WTC11 (cell line): Measurements from ENCODE around the gene C10orf71. TPM values are rescaled to one million over a fixed set of nuclear protein-coding genes. Genes with fewer than 3 reads are reported as not detected.

Experiments used
- ATAC-seq: fragments of 200-7000 bp; cut with Tn5 transposase; 2 replicates; pipeline ENCODE4 v1.10.0; 2021; ENCODE audit warnings: mild to moderate bottlenecking, moderate library complexity
- CTCF ChIA-PET: fragments of 300-600 bp; sonication (Branson Sonifier 250); formaldehyde crosslinking; loops from one replicate; lab custom pipeline; 2021; ENCODE audit warnings: antibody characterized with exemption; lab: Charles Lee
- POLR2A ChIA-PET: fragments of 350-600 bp; sonication (Branson Sonifier 250); formaldehyde crosslinking; loops from one replicate; lab custom pipeline; 2021; ENCODE audit warnings: antibody characterized with exemption; lab: Charles Lee
- DNase-seq: peaks from one replicate; pipeline ENCODE4 v3.0.0; 2021; ENCODE audit warnings: low spot score
- H3K27ac Mint-ChIP-seq: 2 replicates; pipeline ENCODE4 v1.8.0; 2021; ENCODE audit warnings: mixed read lengths
- H3K27me3 Mint-ChIP-seq: 2 replicates; pipeline ENCODE4 v1.8.0; 2021; ENCODE audit warnings: low read depth, mild to moderate bottlenecking, moderate library complexity, mixed read lengths
- H3K36me3 Mint-ChIP-seq: 2 replicates; pipeline ENCODE4 v1.8.0; 2021; ENCODE audit warnings: mixed read lengths
- H3K4me1 Mint-ChIP-seq: 2 replicates; pipeline ENCODE4 v1.8.0; 2022; ENCODE audit warnings: mixed read lengths
- H3K4me3 Mint-ChIP-seq: 2 replicates; pipeline ENCODE4 v1.8.0; 2021; ENCODE audit warnings: mild to moderate bottlenecking, moderate library complexity, mixed read lengths
- H3K9me3 Mint-ChIP-seq: 2 replicates; pipeline ENCODE4 v1.8.0; 2021; ENCODE audit warnings: mixed read lengths
- CREB1 ChIP-seq: sonication (generic); formaldehyde crosslinking; IDR thresholded peaks from 2 replicates; pipeline ENCODE4 v1.8.0; 2023; ENCODE audit warnings: mild to moderate bottlenecking, missing genetic modification reagents
- CREM ChIP-seq: sonication (generic); formaldehyde crosslinking; IDR thresholded peaks from 2 replicates; pipeline ENCODE4 v1.8.1; 2022; ENCODE audit warnings: mild to moderate bottlenecking, missing genetic modification reagents, moderate library complexity
- EMX1 ChIP-seq: fragments of 250-450 bp; sonication (Bioruptor Pico); IDR thresholded peaks from 2 replicates; pipeline ENCODE4 v1.8.0; 2021; ENCODE audit warnings: mild to moderate bottlenecking
- ETV6 ChIP-seq: sonication (generic); formaldehyde crosslinking; IDR thresholded peaks from 2 replicates; pipeline ENCODE4 v1.8.1; 2022; ENCODE audit warnings: mild to moderate bottlenecking, missing genetic modification reagents
- GABPB1 ChIP-seq: sonication (generic); formaldehyde crosslinking; IDR thresholded peaks from 2 replicates; pipeline ENCODE4 v1.8.1; 2023; ENCODE audit warnings: mild to moderate bottlenecking, missing genetic modification reagents
- IRF2 ChIP-seq: sonication (generic); formaldehyde crosslinking; IDR thresholded peaks from 2 replicates; pipeline ENCODE4 v1.8.0; 2022; ENCODE audit warnings: low read depth, missing genetic modification reagents, borderline replicate concordance
- NR1H2 ChIP-seq: sonication (generic); formaldehyde crosslinking; IDR thresholded peaks from 2 replicates; pipeline ENCODE4 v1.9.0; 2021; ENCODE audit warnings: mild to moderate bottlenecking, moderate library complexity, missing genetic modification reagents
- PRRX2 ChIP-seq: fragments of 250-450 bp; sonication (Bioruptor Pico); IDR thresholded peaks from 2 replicates; pipeline ENCODE4 v1.8.0; 2021; ENCODE audit warnings: mild to moderate bottlenecking
- SMAD3 ChIP-seq: sonication (generic); formaldehyde crosslinking; IDR thresholded peaks from 2 replicates; pipeline ENCODE4 v1.8.0; 2022; ENCODE audit warnings: missing genetic modification reagents, mild to moderate bottlenecking, borderline replicate concordance
- SMAD4 ChIP-seq: sonication (generic); formaldehyde crosslinking; IDR thresholded peaks from 2 replicates; pipeline ENCODE4 v1.8.0; 2022; ENCODE audit warnings: mild to moderate bottlenecking, missing genetic modification reagents
- SOX15 ChIP-seq: fragments of 250-450 bp; sonication (Bioruptor Pico); IDR thresholded peaks from 2 replicates; pipeline ENCODE4 v1.9.0; 2021; ENCODE audit warnings: mild to moderate bottlenecking
- USF1 ChIP-seq: sonication (generic); formaldehyde crosslinking; IDR thresholded peaks from 2 replicates; pipeline ENCODE4 v1.8.0; 2022; ENCODE audit warnings: mild to moderate bottlenecking, missing genetic modification reagents
- ZNF138 ChIP-seq: sonication (generic); formaldehyde crosslinking; conservative IDR thresholded peaks from 2 replicates; pipeline ENCODE4 v1.8.1; 2022; ENCODE audit warnings: mild to moderate bottlenecking, moderate library complexity, missing genetic modification reagents
- ZNF263 ChIP-seq: sonication (generic); formaldehyde crosslinking; IDR thresholded peaks from 2 replicates; pipeline ENCODE4 v1.8.1; 2022; ENCODE audit warnings: low read depth, mild to moderate bottlenecking, moderate library complexity, missing genetic modification reagents
- ZNF423 ChIP-seq: fragments of 250-450 bp; sonication (Bioruptor Pico); IDR thresholded peaks from 2 replicates; pipeline ENCODE4 v2.1.2; 2022; ENCODE audit warnings: mild to moderate bottlenecking, moderate library complexity
- ZNF425 ChIP-seq: fragments of 250-450 bp; sonication (Bioruptor Pico); conservative IDR thresholded peaks from 2 replicates; pipeline ENCODE4 v1.9.0; 2021; ENCODE audit warnings: mild to moderate bottlenecking
- ZNF512 ChIP-seq: sonication (generic); formaldehyde crosslinking; IDR thresholded peaks from 2 replicates; pipeline ENCODE4 v1.8.1; 2022; ENCODE audit warnings: missing genetic modification reagents, borderline replicate concordance
- ZNF671 ChIP-seq: fragments of 250-450 bp; sonication (Bioruptor Pico); IDR thresholded peaks from 2 replicates; pipeline ENCODE4 v1.8.0; 2021; ENCODE audit warnings: mild to moderate bottlenecking
- total RNA-seq: library from RNA; stranded (reverse); gene quantifications from 3 replicates; pipeline ENCODE4 v1.2.3, GENCODE V29; 2021
- TF ChIP-seq, protein P1 (sequence below): sonication (generic); formaldehyde crosslinking; IDR thresholded peaks from 2 replicates; pipeline ENCODE4 v1.8.0; 2022; ENCODE audit warnings: mild to moderate bottlenecking, missing genetic modification reagents
- TF ChIP-seq, protein P2 (sequence below): sonication (generic); formaldehyde crosslinking; IDR thresholded peaks from 2 replicates; pipeline ENCODE4 v1.8.0; 2022; ENCODE audit warnings: mild to moderate bottlenecking, missing genetic modification reagents

The C10orf71 gene
- total RNA-seq, 1 experiment from 2014 or later = not detected

DNA sequence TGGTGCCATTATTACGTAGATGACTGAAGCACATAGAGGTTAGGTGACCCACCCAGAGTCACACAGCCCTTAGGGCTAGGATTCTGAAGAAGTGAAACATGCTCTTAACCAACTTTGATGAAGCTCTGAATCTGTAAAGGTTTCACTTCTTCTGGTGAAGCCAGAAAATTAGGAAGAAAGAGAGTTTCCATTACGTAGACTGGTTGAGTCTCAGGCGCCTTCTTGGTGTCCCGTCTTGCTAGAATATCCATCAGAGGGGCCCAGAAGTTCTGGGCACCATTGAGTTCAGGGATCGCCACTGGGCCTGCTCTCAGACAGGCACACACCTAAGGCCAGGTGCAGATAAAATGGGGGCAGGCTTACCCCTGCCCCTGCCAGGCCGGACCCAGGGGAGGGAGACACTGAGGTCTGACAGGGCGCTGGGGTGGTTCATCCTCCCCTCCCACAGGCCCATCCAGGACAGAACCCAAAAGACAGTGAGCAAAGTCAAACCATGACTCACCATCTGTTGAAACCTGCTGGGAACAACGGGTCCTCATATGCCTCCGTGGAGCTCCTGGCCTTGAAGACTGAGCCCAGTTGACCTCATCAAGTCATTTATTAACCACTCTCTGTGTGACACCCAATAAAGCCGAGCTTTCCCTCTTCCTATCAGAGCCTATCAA, 63.8 kb downstream of the C10orf71 start:
- Mint-ChIP-seq H3K36me3 (no peaks in the 10 kb centered on the region), H3K27me3 (no peaks in the 10 kb centered on the region; the same call in 1 of the 2 replicates), H3K4me3 (no peak overlapping the region), H3K4me1 (peaks cover 20% of the 10 kb centered on the region), H3K27ac (no peak overlapping the region), H3K9me3 (peaks cover 3% of the 10 kb centered on the region; the same call in 1 of the 2 replicates)
- ChIA-PET CTCF (interaction anchor here (1.1 to 1.2 kb wide), 2 partner anchors 38 to 45 kb away, joined by 3 to 5 read pairs; no protein-coding TSS in a partner anchor), POLR2A (no interaction called here)
- no peak for ATAC-seq
- no peak for DNase-seq
- TF ChIP-seq GABPB1 (CRISPR knock-in tag) = peak; percentile 57
- no peak for TF ChIP-seq ZNF671

GRCh38 chr10:49363309-49364031, 64.5 kb downstream of the C10orf71 start:
- Mint-ChIP-seq H3K27ac (no peak overlapping the region), H3K4me1 (peaks cover 23% of the 10 kb centered on the region), H3K4me3 (no peak overlapping the region), H3K27me3 (no peaks in the 10 kb centered on the region; the same call in 1 of the 2 replicates), H3K9me3 (no peaks in the 10 kb centered on the region), H3K36me3 (no peaks in the 10 kb centered on the region)
- ATAC-seq = no peak
- CTCF ChIA-PET = no interaction called here
- POLR2A ChIA-PET = no interaction called here
- DNase-seq = no peak
- no peak for TF ChIP-seq ZNF425 (CRISPR knock-in tag)
- no peak for TF ChIP-seq SMAD4 (CRISPR knock-in tag)
- TF ChIP-seq ZNF671 = no peak
- TF ChIP-seq ZNF423 (CRISPR knock-in tag) = no peak
- TF ChIP-seq GABPB1 (CRISPR knock-in tag) = no peak; the same call in 1 of the 2 replicates
- TF ChIP-seq SOX15 = no peak
- TF ChIP-seq CREM = no peak
- no peak for TF ChIP-seq ZNF263 (CRISPR knock-in tag)
- TF ChIP-seq, protein P1, sequence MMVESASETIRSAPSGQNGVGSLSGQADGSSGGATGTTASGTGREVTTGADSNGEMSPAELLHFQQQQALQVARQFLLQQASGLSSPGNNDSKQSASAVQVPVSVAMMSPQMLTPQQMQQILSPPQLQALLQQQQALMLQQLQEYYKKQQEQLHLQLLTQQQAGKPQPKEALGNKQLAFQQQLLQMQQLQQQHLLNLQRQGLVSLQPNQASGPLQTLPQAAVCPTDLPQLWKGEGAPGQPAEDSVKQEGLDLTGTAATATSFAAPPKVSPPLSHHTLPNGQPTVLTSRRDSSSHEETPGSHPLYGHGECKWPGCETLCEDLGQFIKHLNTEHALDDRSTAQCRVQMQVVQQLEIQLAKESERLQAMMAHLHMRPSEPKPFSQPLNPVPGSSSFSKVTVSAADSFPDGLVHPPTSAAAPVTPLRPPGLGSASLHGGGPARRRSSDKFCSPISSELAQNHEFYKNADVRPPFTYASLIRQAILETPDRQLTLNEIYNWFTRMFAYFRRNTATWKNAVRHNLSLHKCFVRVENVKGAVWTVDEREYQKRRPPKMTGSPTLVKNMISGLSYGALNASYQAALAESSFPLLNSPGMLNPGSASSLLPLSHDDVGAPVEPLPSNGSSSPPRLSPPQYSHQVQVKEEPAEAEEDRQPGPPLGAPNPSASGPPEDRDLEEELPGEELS (CRISPR knock-in tag) = no peak
- TF ChIP-seq IRF2 (CRISPR knock-in tag) = no peak
- no peak for TF ChIP-seq ETV6 (CRISPR knock-in tag)
- no peak for TF ChIP-seq NR1H2 (CRISPR knock-in tag)
- TF ChIP-seq SMAD3 (CRISPR knock-in tag) = no peak
- TF ChIP-seq CREB1 (CRISPR knock-in tag) = no peak
- TF ChIP-seq ZNF138 (CRISPR knock-in tag) = no peak
- TF ChIP-seq ZNF512 = no peak
- no peak for TF ChIP-seq PRRX2 (CRISPR knock-in tag)
- TF ChIP-seq USF1 = no peak
- no peak for TF ChIP-seq EMX1 (CRISPR knock-in tag)
- TF ChIP-seq, protein P2, sequence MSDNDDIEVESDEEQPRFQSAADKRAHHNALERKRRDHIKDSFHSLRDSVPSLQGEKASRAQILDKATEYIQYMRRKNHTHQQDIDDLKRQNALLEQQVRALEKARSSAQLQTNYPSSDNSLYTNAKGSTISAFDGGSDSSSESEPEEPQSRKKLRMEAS (CRISPR knock-in tag) = no peak
